ENCODE data around the gene EPYC. TPM values are rescaled to one million over a fixed set of nuclear protein-coding genes. Genes with fewer than 3 reads are reported as not detected.

The EPYC gene
- total and polyA plus RNA-seq, 2 experiments from 2014 or later = not detected

DNA sequence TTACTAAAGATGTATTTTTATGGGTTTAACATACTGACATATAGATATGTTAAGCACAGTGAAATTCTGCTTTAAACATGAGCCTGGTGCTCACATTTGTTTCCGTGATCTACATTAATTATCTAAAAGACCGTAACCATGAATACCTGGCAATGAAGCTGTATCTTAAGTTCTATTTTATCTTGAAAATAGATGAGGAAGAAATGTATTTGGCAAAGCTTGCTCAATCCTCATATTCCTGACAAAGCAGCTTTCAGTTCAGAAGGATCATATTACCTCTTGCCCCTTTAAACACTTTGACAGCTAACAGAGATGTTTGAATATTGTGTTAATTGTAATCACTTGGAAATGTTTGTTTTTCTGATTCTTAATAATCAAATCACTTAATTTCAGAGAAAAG lies 9.8 kb downstream of the EPYC start:
- Histone ChIP-seq H4K20me1 (replicated peaks; ENCODE audit: insufficient read depth) (no peaks in the 10 kb centered on the region), H3F3A (replicated peaks; ENCODE audit: low read depth) (no peaks in the 10 kb centered on the region), H3K4me3 (no peak overlapping the region), H3K27ac (ENCODE audit: low read depth) (no peak overlapping the region), H3K36me3 (ENCODE audit: insufficient read depth) (no peaks in the 10 kb centered on the region; the same call in 1 of the 2 replicates), H3K4me1 (ENCODE audit: insufficient read depth) (no peaks in the 10 kb centered on the region), H3K79me2 (replicated peaks; ENCODE audit: insufficient read depth) (no peaks in the 10 kb centered on the region), H2AFZ (no peak overlapping the region), H3K9me2 (ENCODE audit: insufficient read depth) (no peaks in the 10 kb centered on the region), H3K4me2 (no peak overlapping the region), H3K27me3 (ENCODE audit: insufficient read depth) (no peaks in the 10 kb centered on the region)
- no peak for DNase-seq (ENCODE audit: low spot score)
- peaks cover 13% of the 10 kb centered on the region for H3K9me3 Mint-ChIP-seq
- no peak for ATAC-seq
- H3K36me3 Mint-ChIP-seq (ENCODE audit: low read depth) = peaks cover 10% of the 10 kb centered on the region; the same call in 2 of the 3 replicates
- no peak for TF ChIP-seq JUNB (IDR thresholded peaks at IDR 0.05; ENCODE audit: unreplicated experiment)
- no peak for TF ChIP-seq CREB1 (CRISPR knock-in tag; IDR thresholded peaks at IDR 0.05; ENCODE audit: low read depth)
- no peak for TF ChIP-seq EZH2phosphoT487 (IDR thresholded peaks at IDR 0.05; ENCODE audit: unreplicated experiment)
- no peaks in the 10 kb centered on the region for H3K27me3 Mint-ChIP-seq (ENCODE audit: insufficient read depth, low read depth, poor library complexity)
- H3K4me1 Mint-ChIP-seq = peaks cover 6% of the 10 kb centered on the region; the same call in 2 of the 3 replicates
- no peak overlapping the region for H3K4me3 Mint-ChIP-seq
- H3K27ac Mint-ChIP-seq = no peak overlapping the region

DNA sequence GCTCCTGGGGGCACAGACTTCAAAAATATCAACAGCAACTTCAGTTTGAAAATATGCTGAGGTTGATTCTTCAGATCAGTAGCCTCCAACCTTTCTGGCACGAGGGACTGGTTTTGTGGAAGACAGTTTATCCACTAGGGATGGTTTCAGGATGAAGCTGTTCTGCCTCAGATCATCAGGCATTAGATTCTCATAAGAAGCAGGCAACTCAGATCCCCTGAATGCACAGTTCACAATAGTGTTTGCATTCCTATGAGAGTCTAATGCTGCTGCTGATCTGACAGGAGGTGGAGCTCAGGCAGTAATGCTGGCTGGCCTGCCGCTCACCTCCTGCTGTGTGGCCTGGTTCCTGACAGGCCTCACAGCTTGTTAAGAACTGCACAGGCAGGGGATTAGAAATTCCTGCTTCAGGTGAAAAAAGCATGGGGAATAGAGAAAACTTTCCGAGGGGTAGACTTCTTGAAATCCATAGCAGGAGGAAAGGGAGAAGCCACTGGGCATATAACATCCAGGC lies 12.8 kb downstream of the EPYC start:
- Histone ChIP-seq H3K27me3 (ENCODE audit: insufficient read depth) (peaks cover 21% of the 10 kb centered on the region), H3K4me2 (no peak overlapping the region), H3K4me3 (no peak overlapping the region), H2AFZ (no peak overlapping the region), H4K20me1 (replicated peaks; ENCODE audit: insufficient read depth) (no peaks in the 10 kb centered on the region), H3K4me1 (ENCODE audit: insufficient read depth) (no peaks in the 10 kb centered on the region), H3K9me2 (ENCODE audit: insufficient read depth) (0 out of 2 replicates have a peak, but pooled peaks cover under 1% of the 10 kb centered on the region), H3K79me2 (replicated peaks; ENCODE audit: insufficient read depth) (no peaks in the 10 kb centered on the region), H3K27ac (ENCODE audit: low read depth) (no peak overlapping the region), H3F3A (replicated peaks; ENCODE audit: low read depth) (no peaks in the 10 kb centered on the region), H3K36me3 (ENCODE audit: insufficient read depth) (no peaks in the 10 kb centered on the region; the same call in 1 of the 2 replicates)
- DNase-seq (ENCODE audit: low spot score) = no peak
- Mint-ChIP-seq H3K36me3 (ENCODE audit: low read depth) (peaks cover 12% of the 10 kb centered on the region; the same call in 2 of the 3 replicates), H3K4me3 (no peak overlapping the region), H3K9me3 (peaks cover 18% of the 10 kb centered on the region), H3K4me1 (peaks cover 6% of the 10 kb centered on the region; the same call in 2 of the 3 replicates), H3K27ac (no peak overlapping the region), H3K27me3 (ENCODE audit: insufficient read depth, low read depth, poor library complexity) (peaks cover 6% of the 10 kb centered on the region)
- no peak for ATAC-seq
- TF ChIP-seq EZH2phosphoT487 (IDR thresholded peaks at IDR 0.05; ENCODE audit: unreplicated experiment) (no peak), ZNF331 (CRISPR knock-in tag; IDR thresholded peaks at IDR 0.05; ENCODE audit: low read depth) (no peak), POLR2AphosphoS5 (IDR thresholded peaks at IDR 0.05; ENCODE audit: low read depth) (no peak), NANOG (IDR thresholded peaks at IDR 0.05; ENCODE audit: borderline replicate concordance) (no peak), EZH2 (IDR thresholded peaks at IDR 0.05; ENCODE audit: low read depth, unreplicated experiment) (no peak), ZNF114 (CRISPR knock-in tag; IDR thresholded peaks at IDR 0.05) (no peak)
- TF ChIP-seq, protein P1, sequence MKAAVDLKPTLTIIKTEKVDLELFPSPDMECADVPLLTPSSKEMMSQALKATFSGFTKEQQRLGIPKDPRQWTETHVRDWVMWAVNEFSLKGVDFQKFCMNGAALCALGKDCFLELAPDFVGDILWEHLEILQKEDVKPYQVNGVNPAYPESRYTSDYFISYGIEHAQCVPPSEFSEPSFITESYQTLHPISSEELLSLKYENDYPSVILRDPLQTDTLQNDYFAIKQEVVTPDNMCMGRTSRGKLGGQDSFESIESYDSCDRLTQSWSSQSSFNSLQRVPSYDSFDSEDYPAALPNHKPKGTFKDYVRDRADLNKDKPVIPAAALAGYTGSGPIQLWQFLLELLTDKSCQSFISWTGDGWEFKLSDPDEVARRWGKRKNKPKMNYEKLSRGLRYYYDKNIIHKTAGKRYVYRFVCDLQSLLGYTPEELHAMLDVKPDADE (IDR thresholded peaks at IDR 0.05) = no peak
- TF ChIP-seq, protein P2, sequence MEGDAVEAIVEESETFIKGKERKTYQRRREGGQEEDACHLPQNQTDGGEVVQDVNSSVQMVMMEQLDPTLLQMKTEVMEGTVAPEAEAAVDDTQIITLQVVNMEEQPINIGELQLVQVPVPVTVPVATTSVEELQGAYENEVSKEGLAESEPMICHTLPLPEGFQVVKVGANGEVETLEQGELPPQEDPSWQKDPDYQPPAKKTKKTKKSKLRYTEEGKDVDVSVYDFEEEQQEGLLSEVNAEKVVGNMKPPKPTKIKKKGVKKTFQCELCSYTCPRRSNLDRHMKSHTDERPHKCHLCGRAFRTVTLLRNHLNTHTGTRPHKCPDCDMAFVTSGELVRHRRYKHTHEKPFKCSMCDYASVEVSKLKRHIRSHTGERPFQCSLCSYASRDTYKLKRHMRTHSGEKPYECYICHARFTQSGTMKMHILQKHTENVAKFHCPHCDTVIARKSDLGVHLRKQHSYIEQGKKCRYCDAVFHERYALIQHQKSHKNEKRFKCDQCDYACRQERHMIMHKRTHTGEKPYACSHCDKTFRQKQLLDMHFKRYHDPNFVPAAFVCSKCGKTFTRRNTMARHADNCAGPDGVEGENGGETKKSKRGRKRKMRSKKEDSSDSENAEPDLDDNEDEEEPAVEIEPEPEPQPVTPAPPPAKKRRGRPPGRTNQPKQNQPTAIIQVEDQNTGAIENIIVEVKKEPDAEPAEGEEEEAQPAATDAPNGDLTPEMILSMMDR (conservative IDR thresholded peaks at IDR 0.05; ENCODE audit: low read depth in 2 of 2) = no peak
- TF ChIP-seq, protein P3, sequence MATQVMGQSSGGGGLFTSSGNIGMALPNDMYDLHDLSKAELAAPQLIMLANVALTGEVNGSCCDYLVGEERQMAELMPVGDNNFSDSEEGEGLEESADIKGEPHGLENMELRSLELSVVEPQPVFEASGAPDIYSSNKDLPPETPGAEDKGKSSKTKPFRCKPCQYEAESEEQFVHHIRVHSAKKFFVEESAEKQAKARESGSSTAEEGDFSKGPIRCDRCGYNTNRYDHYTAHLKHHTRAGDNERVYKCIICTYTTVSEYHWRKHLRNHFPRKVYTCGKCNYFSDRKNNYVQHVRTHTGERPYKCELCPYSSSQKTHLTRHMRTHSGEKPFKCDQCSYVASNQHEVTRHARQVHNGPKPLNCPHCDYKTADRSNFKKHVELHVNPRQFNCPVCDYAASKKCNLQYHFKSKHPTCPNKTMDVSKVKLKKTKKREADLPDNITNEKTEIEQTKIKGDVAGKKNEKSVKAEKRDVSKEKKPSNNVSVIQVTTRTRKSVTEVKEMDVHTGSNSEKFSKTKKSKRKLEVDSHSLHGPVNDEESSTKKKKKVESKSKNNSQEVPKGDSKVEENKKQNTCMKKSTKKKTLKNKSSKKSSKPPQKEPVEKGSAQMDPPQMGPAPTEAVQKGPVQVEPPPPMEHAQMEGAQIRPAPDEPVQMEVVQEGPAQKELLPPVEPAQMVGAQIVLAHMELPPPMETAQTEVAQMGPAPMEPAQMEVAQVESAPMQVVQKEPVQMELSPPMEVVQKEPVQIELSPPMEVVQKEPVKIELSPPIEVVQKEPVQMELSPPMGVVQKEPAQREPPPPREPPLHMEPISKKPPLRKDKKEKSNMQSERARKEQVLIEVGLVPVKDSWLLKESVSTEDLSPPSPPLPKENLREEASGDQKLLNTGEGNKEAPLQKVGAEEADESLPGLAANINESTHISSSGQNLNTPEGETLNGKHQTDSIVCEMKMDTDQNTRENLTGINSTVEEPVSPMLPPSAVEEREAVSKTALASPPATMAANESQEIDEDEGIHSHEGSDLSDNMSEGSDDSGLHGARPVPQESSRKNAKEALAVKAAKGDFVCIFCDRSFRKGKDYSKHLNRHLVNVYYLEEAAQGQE (IDR thresholded peaks at IDR 0.05; ENCODE audit: unreplicated experiment) = no peak
